Measurements from ENCODE around the gene VWA8.

GRCh38 chr13:41561170-41561569, 399.7 kb downstream of the VWA8 start:
- no peak for TF ChIP-seq CTCF (conservative IDR thresholded peaks at IDR 0.05)
- TF ChIP-seq ZFX (IDR thresholded peaks at IDR 0.05) = no peak

All from C4-2B (cell line).